Panc1 (cell line): ENCODE data around the gene IGFALS. TPM values are rescaled to one million over a fixed set of nuclear protein-coding genes. Genes with fewer than 3 reads are reported as not detected.

ENCODE experiments used
- ATAC-seq: fragments of 200-7000 bp; cut with Tn5 transposase; 2 replicates; pipeline ENCODE4 v1.9.1; 2020; ENCODE audit warnings: mild to moderate bottlenecking, moderate library complexity
- BruUV-seq: library from RNA; stranded (reverse); fragments of 400-500 nt; replicated peaks from 2 replicates; lab custom pipeline; 2021; lab: Mats Ljungman, UMichigan
- CTCF ChIA-PET: fragments of 300-600 bp; sonication (Branson Sonifier 250); formaldehyde crosslinking; loops from one replicate; lab custom pipeline; 2022; ENCODE audit warnings: antibody characterized with exemption; lab: Charles Lee
- POLR2A ChIA-PET: fragments of 300-600 bp; sonication (Branson Sonifier 250); formaldehyde crosslinking; loops from one replicate; lab custom pipeline; 2022; ENCODE audit warnings: antibody characterized with exemption; lab: Charles Lee
- DNase-seq: peaks from one replicate; pipeline ENCODE4 v3.0.0-alpha.2; 2010; ENCODE audit warnings: low read depth, low spot score
- H3K27ac ChIP-seq: 2 replicates; pipeline ENCODE4 v1.5.1; 2011; ENCODE audit warnings: mild to moderate bottlenecking, low read length, inconsistent platforms
- H3K27me3 ChIP-seq: fragments of 200-500 bp; sonication (Bioruptor generic); 2 replicates; pipeline ENCODE4 v1.6.0; 2014; ENCODE audit warnings: low read length, inconsistent platforms; ENCODE audit not compliant: control insufficient read depth, insufficient read depth
- H3K36me3 ChIP-seq: fragments of 200-500 bp; sonication (Bioruptor generic); 2 replicates; pipeline ENCODE4 v1.5.1; 2014; ENCODE audit warnings: inconsistent platforms, mild to moderate bottlenecking, low read length, moderate library complexity; ENCODE audit not compliant: control insufficient read depth, insufficient read depth
- H3K4me1 ChIP-seq: 2 replicates; pipeline ENCODE4 v1.5.1; 2011; ENCODE audit warnings: inconsistent platforms, mild to moderate bottlenecking, low read length, moderate library complexity; ENCODE audit not compliant: control insufficient read depth, insufficient read depth
- H3K4me3 ChIP-seq, 2 experiments: 2 replicates each; pipeline ENCODE4 v1.5.1; 2011 to 2012; ENCODE audit warnings: low read depth in 2 of 2, low read length in 2 of 2, mild to moderate bottlenecking in 2 of 2, inconsistent platforms in 1 of 2, moderate library complexity in 1 of 2
- H3K9me3 ChIP-seq: fragments of 200-500 bp; sonication (Bioruptor generic); 2 replicates; pipeline ENCODE4 v1.5.1; 2014; ENCODE audit warnings: low read depth, mild to moderate bottlenecking, inconsistent platforms, low read length, moderate library complexity; ENCODE audit not compliant: control insufficient read depth, insufficient read depth
- CTCF ChIP-seq: fragments of 450-650 bp; IDR thresholded peaks from 2 replicates; pipeline ENCODE4 v1.5.1; 2017; ENCODE audit warnings: mild to moderate bottlenecking
- POLR2AphosphoS5 ChIP-seq: IDR thresholded peaks from 2 replicates; pipeline ENCODE4 v1.6.1; 2012; ENCODE audit warnings: mild to moderate bottlenecking, low read depth, low read length, moderate library complexity
- REST ChIP-seq, 2 experiments: IDR thresholded peaks; 2 replicates each; pipeline ENCODE4 v1.6.1; 2011 to 2012; ENCODE audit warnings: low read depth in 2 of 2, control low read depth in 1 of 2, low read length in 1 of 2, mild to moderate bottlenecking in 1 of 2, moderate library complexity in 1 of 2; ENCODE audit not compliant: insufficient read depth in 1 of 2
- SIN3A ChIP-seq: IDR thresholded peaks from 2 replicates; pipeline ENCODE4 v1.6.1; 2012; ENCODE audit warnings: low read depth, mild to moderate bottlenecking, low read length, moderate library complexity, borderline replicate concordance; ENCODE audit not compliant: insufficient read depth
- TCF7L2 ChIP-seq: IDR thresholded peaks from 2 replicates; pipeline ENCODE4 v1.6.1; 2011; ENCODE audit warnings: mild to moderate bottlenecking, low read depth, low read length, inconsistent platforms
- in situ Hi-C: cut with HindIII; loops from 2 replicates; pipeline ENCODE4 v1.10.0; 2016; ENCODE audit warnings: low sequenced_read_pairs, low pct_unique_long_range_greater_than_20kb
- intact Hi-C: fragments of 100-400 bp; cut with micrococcal nuclease; formaldehyde crosslinking; loops from one replicate; pipeline ENCODE4 v1.10.0; 2022; ENCODE audit not compliant: unreplicated experiment
- total RNA-seq: library from RNA; stranded (reverse); gene quantifications from one replicate; pipeline ENCODE4 v1.2.1, GENCODE V29; 2021; ENCODE audit not compliant: unreplicated experiment

IGFALS gene
- total RNA-seq, 1 experiment from 2014 or later = 0.10 TPM

GRCh38 chr16:1776672-1776955 is 16.9 kb downstream of the IGFALS start:
- intact Hi-C loops = loop anchor here (10.0 kb wide), 1 partner anchor 1092 kb away; the partner anchor contains the start of genes JMJD8 and STUB1
- in situ Hi-C loops = no loop called here
- CTCF ChIA-PET = no interaction called here

GRCh38 chr16:1775846-1776671 is 17.4 kb downstream of the IGFALS start:
- DNase-seq (no peak), ATAC-seq (no peak)
- POLR2A ChIA-PET = no interaction called here
- Histone ChIP-seq H3K27me3 (no peaks in the 10 kb centered on the region), H3K36me3 (no peaks in the 10 kb centered on the region; the same call in 1 of the 2 replicates), H3K4me3 (no peak overlapping the region), H3K9me3 (no peaks in the 10 kb centered on the region), H3K4me1 (peaks cover 59% of the 10 kb centered on the region), H3K27ac (peak overlapping the region; percentile 17; the same call in 1 of the 2 replicates)
- intact Hi-C loops = loop anchor here (10.0 kb wide), 1 partner anchor 1091 kb away; the partner anchor contains the start of genes JMJD8 and STUB1
- no TSS peak for BruUV-seq
- in situ Hi-C loops = no loop called here
- TF ChIP-seq POLR2AphosphoS5 = no peak
- TF ChIP-seq CTCF = no peak
- TF ChIP-seq REST (IDR thresholded peaks at IDR 0.05; ENCODE audit: insufficient read depth in 1 of 2, low read depth in 2 of 2, low read length in 1 of 2) = no peak
- no peak for TF ChIP-seq TCF7L2
- TF ChIP-seq SIN3A = no peak
- CTCF ChIA-PET = no interaction called here

More at GRCh38 chr16:1776672-1776955, 16.9 kb downstream of the IGFALS start:
- BruUV-seq = no TSS peak
- ATAC-seq (no peak), DNase-seq (no peak)
- 0 out of 2 replicates have a peak, but pooled peaks have one; percentile 17 for TF ChIP-seq SIN3A
- TF ChIP-seq REST (IDR thresholded peaks at IDR 0.05; ENCODE audit: insufficient read depth in 1 of 2, low read depth in 2 of 2, low read length in 1 of 2) = no peak
- H3K36me3 ChIP-seq = no peaks in the 10 kb centered on the region; the same call in 1 of the 2 replicates
- H3K4me3 ChIP-seq = no peak overlapping the region
- H3K27me3 ChIP-seq = no peaks in the 10 kb centered on the region
- peaks cover 61% of the 10 kb centered on the region for H3K4me1 ChIP-seq
- POLR2A ChIA-PET = no interaction called here
- peak overlapping the region; percentile 70 for H3K27ac ChIP-seq
- no peaks in the 10 kb centered on the region for H3K9me3 ChIP-seq
